IMR-90 (cell line): ENCODE data around the gene GSS. TPM values are rescaled to one million over a fixed set of nuclear protein-coding genes. Genes with fewer than 3 reads are reported as not detected.
A peak's percentile ranks its signal among the peaks of the same experiment; 100 is the strongest.

Experiments used
- ATAC-seq: fragments of 200-7000 bp; cut with Tn5 transposase; 2 replicates; pipeline ENCODE4 v1.9.1; 2020; ENCODE audit warnings: low read depth, mild to moderate bottlenecking, moderate library complexity
- BruUV-seq: library from RNA; stranded (reverse); fragments of 400-500 nt; replicated peaks from 2 replicates; lab custom pipeline; 2021; lab: Mats Ljungman, UMichigan
- CTCF ChIA-PET: fragments of 300-600 bp; formaldehyde crosslinking; extraction: SDS; loops from one replicate; lab custom pipeline; 2021; ENCODE audit warnings: antibody characterized with exemption; lab: Yijun Ruan, JAX
- POLR2A ChIA-PET: fragments of 300-600 bp; sonication (Branson Sonifier 250); formaldehyde crosslinking; loops from one replicate; lab custom pipeline; 2022; ENCODE audit warnings: antibody characterized with exemption; ENCODE audit not compliant: unreplicated experiment; lab: Charles Lee
- DNase-seq: peaks from one replicate; pipeline ENCODE4 v3.0.0; 2013
- H2AFZ ChIP-seq: replicated peaks from 2 replicates; pipeline ENCODE3; 2013; ENCODE audit warnings: low read length, mild to moderate bottlenecking; ENCODE audit not compliant: poor library complexity
- H2AK5ac ChIP-seq: 2 replicates; pipeline ENCODE4 v1.6.1; 2013; ENCODE audit warnings: low read depth, low read length, inconsistent platforms
- H2AK9ac ChIP-seq: replicated peaks from 2 replicates; pipeline ENCODE3; 2013; ENCODE audit warnings: mild to moderate bottlenecking, low read depth, low read length, moderate library complexity; ENCODE audit not compliant: poor library complexity
- H2BK120ac ChIP-seq: 2 replicates; pipeline ENCODE4 v1.6.1; 2013; ENCODE audit warnings: low read depth, low read length, inconsistent platforms
- H2BK15ac ChIP-seq: 3 replicates; pipeline ENCODE4 v1.6.1; 2013; ENCODE audit warnings: low read depth, low read length, inconsistent platforms
- H2BK20ac ChIP-seq: 2 replicates; pipeline ENCODE4 v1.6.1; 2013; ENCODE audit warnings: low read depth, mild to moderate bottlenecking, inconsistent platforms, low read length, moderate library complexity
- H2BK5ac ChIP-seq: 2 replicates; pipeline ENCODE4 v1.6.1; 2013; ENCODE audit warnings: mild to moderate bottlenecking, low read depth, low read length, inconsistent platforms; ENCODE audit not compliant: poor library complexity, severe bottlenecking
- H3K14ac ChIP-seq: replicated peaks from 2 replicates; pipeline ENCODE4 v1.6.1; 2013; ENCODE audit warnings: low read depth, low read length, inconsistent platforms
- H3K18ac ChIP-seq: 2 replicates; pipeline ENCODE4 v1.6.1; 2013; ENCODE audit warnings: low read depth, low read length, control low read depth
- H3K23ac ChIP-seq: 2 replicates; pipeline ENCODE4 v1.6.1; 2013; ENCODE audit warnings: low read depth, low read length, inconsistent platforms
- H3K27ac ChIP-seq: 2 replicates; pipeline ENCODE4 v1.5.1; 2013; ENCODE audit warnings: mild to moderate bottlenecking, control low read depth, low read length; ENCODE audit not compliant: insufficient read depth
- H3K27me3 ChIP-seq: 2 replicates; pipeline ENCODE4 v1.6.1; 2013; ENCODE audit warnings: low read length; ENCODE audit not compliant: control insufficient read depth, insufficient read depth
- H3K36me3 ChIP-seq: 2 replicates; pipeline ENCODE4 v1.6.1; 2013; ENCODE audit warnings: low read length, mixed read lengths; ENCODE audit not compliant: control insufficient read depth, insufficient read depth
- H3K4ac ChIP-seq: 2 replicates; pipeline ENCODE4 v1.6.1; 2013; ENCODE audit warnings: low read depth, low read length, inconsistent platforms
- H3K4me1 ChIP-seq: 2 replicates; pipeline ENCODE4 v1.6.1; 2013; ENCODE audit warnings: low read length, mixed read lengths; ENCODE audit not compliant: control insufficient read depth, insufficient read depth
- H3K4me2 ChIP-seq: 2 replicates; pipeline ENCODE4 v1.6.1; 2013; ENCODE audit warnings: low read depth, mild to moderate bottlenecking, control low read depth, low read length, moderate library complexity
- H3K4me3 ChIP-seq: 2 replicates; pipeline ENCODE4 v1.5.1; 2013; ENCODE audit warnings: low read depth, mild to moderate bottlenecking, control low read depth, low read length, moderate library complexity; ENCODE audit not compliant: insufficient read depth
- H3K56ac ChIP-seq: 2 replicates; pipeline ENCODE4 v1.6.1; 2013; ENCODE audit warnings: low read length, inconsistent platforms; ENCODE audit not compliant: insufficient read depth; ENCODE audit errors: extremely low read depth
- H3K79me1 ChIP-seq, 2 experiments: 2 replicates each; pipeline ENCODE4 v1.6.1; 2013; ENCODE audit warnings: low read length in 2 of 2, inconsistent platforms in 1 of 2, low read depth in 1 of 2
- H3K9ac ChIP-seq: 2 replicates; pipeline ENCODE4 v1.6.1; 2013; ENCODE audit warnings: low read depth, low read length, control low read depth
- H3K9me1 ChIP-seq: 2 replicates; pipeline ENCODE4 v1.6.1; 2013; ENCODE audit warnings: low read length, inconsistent platforms; ENCODE audit not compliant: insufficient read depth
- H3K9me3 ChIP-seq: 2 replicates; pipeline ENCODE4 v1.6.1; 2013; ENCODE audit warnings: low read length; ENCODE audit not compliant: control insufficient read depth, insufficient read depth
- H4K20me1 ChIP-seq: 2 replicates; pipeline ENCODE4 v1.6.1; 2013; ENCODE audit warnings: low read length, inconsistent platforms; ENCODE audit not compliant: insufficient read depth
- H4K5ac ChIP-seq: 2 replicates; pipeline ENCODE4 v1.6.1; 2013; ENCODE audit warnings: mild to moderate bottlenecking, low read depth, low read length, control low read depth
- H4K8ac ChIP-seq, 2 experiments: 2 replicates each; pipeline ENCODE4 v1.6.1; 2013; ENCODE audit warnings: low read depth in 2 of 2, low read length in 2 of 2, control low read depth in 1 of 2, inconsistent platforms in 1 of 2
- H4K91ac ChIP-seq: 2 replicates; pipeline ENCODE4 v1.6.1; 2013; ENCODE audit warnings: low read depth, low read length, inconsistent platforms; ENCODE audit not compliant: insufficient read depth
- BHLHE40 ChIP-seq: fragments of 150-350 bp; IDR thresholded peaks from 2 replicates; pipeline ENCODE4 v1.6.1; 2016; ENCODE audit warnings: mild to moderate bottlenecking, low read depth, low read length
- RFX5 ChIP-seq: IDR thresholded peaks from 2 replicates; pipeline ENCODE4 v1.8.0; 2012; ENCODE audit warnings: low read depth, mild to moderate bottlenecking, low read length, moderate library complexity
- WGBS, 2 experiments: methylation state at CpG; one replicate each; pipeline versions ENCODE4 v1.1.5 to v1.1.7; 2013; ENCODE audit warnings: missing lambda C conversion rate in 2 of 2; ENCODE audit not compliant: insufficient read length in 1 of 2; ENCODE audit errors: extremely low coverage in 2 of 2; 5-methylcytosine and 5-hydroxymethylcytosine counted together
- dilution Hi-C: fragments of 300-500 bp; cut with HindIII; formaldehyde crosslinking; loops from one replicate; pipeline ENCODE4 v1.14.3; 2018; ENCODE audit warnings: low sequenced_read_pairs; ENCODE audit not compliant: unreplicated experiment
- in situ Hi-C: fragments of 300-500 bp; cut with MboI; formaldehyde crosslinking; loops from 3 replicates; pipeline ENCODE4 v1.14.3; 2019; ENCODE audit warnings: low sequenced_read_pairs, inconsistent platforms, mixed read lengths
- intact Hi-C: fragments of 100-400 bp; cut with micrococcal nuclease; formaldehyde crosslinking; loops from 2 replicates; pipeline ENCODE4 v1.10.0; 2022
- polyA plus RNA-seq, 3 experiments: library from polyadenylated mRNA; depleted of rRNA; stranded (reverse); fragments of >200 nt; gene quantifications; 2 replicates each; pipeline ENCODE4 v1.2.3, GENCODE V29; 2012; ENCODE audit warnings: low replicate concordance in 1 of 3
- total RNA-seq: library from RNA; depleted of rRNA; stranded (reverse); fragments of >200 nt; gene quantifications from 2 replicates; pipeline ENCODE4 v1.2.3, GENCODE V29; 2012

Gene GSS
- total and polyA plus RNA-seq, 2 of the 4 experiments (the other 2 are of a cell fraction), result 73.7 to 90.0 TPM

- no peak for TF ChIP-seq BHLHE40
Measured at GRCh38 chr20:34896086-34896621, 59.5 kb downstream of the GSS start (continued).

- H3K4me3 ChIP-seq, result no peak overlapping the region
- H3K23ac ChIP-seq, result no peak overlapping the region
- H3K4me1 ChIP-seq, result peaks cover 14% of the 10 kb centered on the region
- no peak overlapping the region for H3K4ac ChIP-seq
- no peak overlapping the region for H2AK5ac ChIP-seq
- H3K56ac ChIP-seq, result no peak overlapping the region
- no peak overlapping the region for H3K9ac ChIP-seq
- no peak for ATAC-seq
- H4K8ac ChIP-seq, result no peak overlapping the region
- peak overlapping the region; percentile 27 for H2BK5ac ChIP-seq
- WGBS, 2 experiments, result no CpG with 5 or more reads among the region's 3 CpGs
- no peaks in the 10 kb centered on the region for H3K27me3 ChIP-seq
- H3K36me3 ChIP-seq, result no peaks in the 10 kb centered on the region
- H2BK20ac ChIP-seq, result no peak overlapping the region
- dilution Hi-C loops (no loop called here), in situ Hi-C loops (no loop called here), intact Hi-C loops (no loop called here)
- H4K91ac ChIP-seq, result no peak overlapping the region
- no peak overlapping the region for H3K27ac ChIP-seq
- H2BK15ac ChIP-seq, result no peak overlapping the region
- DNase-seq, result no peak
- H3K18ac ChIP-seq, result no peak overlapping the region
- H4K20me1 ChIP-seq, result peaks cover 3% of the 10 kb centered on the region; the same call in 1 of the 2 replicates
- H3K14ac ChIP-seq, result no peak overlapping the region
- no peaks in the 10 kb centered on the region for H3K9me3 ChIP-seq
- H3K9me1 ChIP-seq, result peaks cover 4% of the 10 kb centered on the region
- peaks cover 9 to 27% of the 10 kb centered on the region in 2 experiments; a peak in 3 of 4 replicates for H3K79me1 ChIP-seq
- H2AFZ ChIP-seq, result no peak overlapping the region
- H2BK120ac ChIP-seq, result no peak overlapping the region
- no peak for TF ChIP-seq RFX5
- BruUV-seq, result no TSS peak
- ChIA-PET POLR2A (no interaction called here), CTCF (interaction anchor here (0.6 kb wide), 1 partner anchor 185 kb away, joined by 3 read pairs; no protein-coding TSS in a partner anchor)
- H3K4me2 ChIP-seq, result no peak overlapping the region
- no peak overlapping the region for H2AK9ac ChIP-seq
- no peak overlapping the region for H4K5ac ChIP-seq
Measured at GRCh38 chr20:34895465-34895864, 60.1 kb downstream of the GSS start.
